SH-SY5Y (cell line): Measurements from ENCODE around the gene TCF7.

ENCODE experiments used
- GATA2 ChIP-seq: IDR thresholded peaks from 2 replicates; pipeline ENCODE4 v1.6.1; 2011; ENCODE audit warnings: mild to moderate bottlenecking, low read depth, low read length
- GATA3 ChIP-seq: IDR thresholded peaks from 2 replicates; pipeline ENCODE4 v1.6.1; 2011; ENCODE audit warnings: low read depth, mild to moderate bottlenecking, low read length, moderate library complexity

DNA sequence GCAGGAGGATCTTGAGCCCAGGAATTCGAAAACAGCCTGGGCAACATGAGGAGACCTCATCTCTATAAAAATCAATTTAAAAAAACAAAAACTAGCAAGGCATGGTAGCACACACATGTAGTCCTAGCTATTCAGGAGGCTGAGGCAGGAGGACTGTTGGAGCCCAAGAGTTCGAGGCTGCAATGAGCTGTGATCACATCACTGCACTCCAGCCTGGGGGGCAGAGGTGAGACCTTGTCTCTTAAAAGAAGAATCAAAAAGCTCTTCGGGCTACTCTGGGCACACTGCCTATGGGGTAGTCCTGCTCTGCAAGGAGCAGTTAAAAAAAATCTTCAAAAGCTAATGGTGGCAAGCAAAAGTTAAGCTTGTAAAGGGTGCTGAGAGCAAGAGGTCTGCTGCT lies 38.8 kb downstream of the TCF7 start:
- TF ChIP-seq GATA2: no peak
- TF ChIP-seq GATA3: no peak
